Activated CD4-positive, alpha-beta T cell treated with anti-CD3 and anti-CD28 coated beads, Interleukin-2, amount 50 U/mL, for 24 hours (primary cell): Measurements from ENCODE around the gene ZNF782.
"Not testable (repeated sequence)": the region's sequence is repeated elsewhere in the genome, so short reads cannot be mapped to it uniquely, and the experiment has no call there.

ENCODE experiments used
- DNase-seq, 2 donors: peaks; one replicate each; pipeline ENCODE4 v3.0.0-alpha.2; 2020; ENCODE audit warnings: low read depth in 1 of 2, low spot score in 1 of 2

ZNF782 gene

DNA sequence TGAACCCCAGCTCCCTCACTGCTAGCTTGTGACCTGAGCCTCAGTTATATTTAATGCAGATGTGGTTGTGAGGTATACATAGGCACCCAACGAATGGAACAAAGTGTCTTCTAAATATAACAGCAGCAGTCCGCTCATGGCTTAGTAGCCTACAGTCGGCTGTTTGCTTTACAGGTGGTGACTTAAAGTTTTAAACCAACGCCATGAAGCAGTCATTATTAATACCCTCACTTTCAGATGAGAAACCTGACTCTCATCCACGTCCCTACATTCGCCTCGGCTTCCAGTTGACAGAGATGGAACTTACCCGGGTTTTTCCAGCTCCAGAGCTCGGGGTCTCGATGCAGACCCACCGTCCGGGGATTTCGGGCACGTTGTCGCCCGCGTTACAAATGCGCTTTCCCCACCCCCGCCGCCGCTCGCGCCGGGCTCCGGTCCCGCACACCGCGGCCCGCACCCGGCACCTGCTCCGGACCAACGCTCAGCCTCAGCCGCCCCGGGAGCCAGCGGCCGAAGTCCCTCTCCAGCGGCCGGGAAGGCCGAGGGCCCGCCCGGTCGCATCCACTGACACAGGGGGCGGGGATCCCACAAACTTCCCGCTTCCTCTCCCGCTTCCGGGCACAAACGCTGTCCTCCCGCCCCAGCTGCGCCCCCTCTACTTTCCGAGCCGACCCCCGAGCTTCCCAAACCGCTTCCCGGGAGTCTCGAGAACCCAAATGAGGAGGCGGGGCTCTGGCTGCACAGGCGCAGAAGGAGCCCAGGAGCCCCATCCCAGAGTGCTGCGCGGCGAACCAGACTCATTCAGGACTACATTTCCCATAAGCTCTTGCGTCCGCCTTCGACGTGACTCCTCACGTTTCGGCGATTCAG, at the start of gene ZNF782:
Gene ZNF782, minus strand, starts transcription at position 734 of the 870 bp plus-strand sequence. CDS start 2,553 bp downstream, outside the sequence.
- DNase-seq = peak; percentile 66 to 82

GRCh38 chr9:96900010-96900409, 45.7 kb upstream of the ZNF782 start:
- not testable (repeated sequence) for DNase-seq

DNA sequence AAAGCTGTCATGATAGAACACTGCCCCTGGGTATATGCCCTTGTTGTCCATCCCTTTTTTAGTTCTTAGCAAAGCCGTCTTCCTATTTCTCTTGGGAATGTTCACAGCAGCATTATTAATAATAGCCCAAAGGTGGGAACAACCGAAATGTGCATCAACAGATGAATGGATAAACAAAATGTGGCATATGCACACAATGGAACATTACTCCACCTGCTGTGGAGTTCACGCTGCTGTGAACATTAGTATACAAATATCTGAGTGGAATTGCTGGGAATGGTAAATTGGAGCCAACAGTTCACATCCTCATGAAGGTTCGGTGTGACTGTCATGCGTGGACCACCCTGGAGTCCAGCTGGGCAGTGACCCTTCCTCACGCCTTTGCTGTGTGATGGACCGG, 37.8 kb upstream of the ZNF782 start:
- no peak for DNase-seq

GRCh38 chr9:96888591-96888990, 34.3 kb upstream of the ZNF782 start:
- DNase-seq = no peak

- DNase-seq = no peak
Measured at GRCh38 chr9:96885424-96885823, 31.1 kb upstream of the ZNF782 start.

GRCh38 chr9:96884443-96884842, 30.1 kb upstream of the ZNF782 start:
- DNase-seq = no peak

DNA sequence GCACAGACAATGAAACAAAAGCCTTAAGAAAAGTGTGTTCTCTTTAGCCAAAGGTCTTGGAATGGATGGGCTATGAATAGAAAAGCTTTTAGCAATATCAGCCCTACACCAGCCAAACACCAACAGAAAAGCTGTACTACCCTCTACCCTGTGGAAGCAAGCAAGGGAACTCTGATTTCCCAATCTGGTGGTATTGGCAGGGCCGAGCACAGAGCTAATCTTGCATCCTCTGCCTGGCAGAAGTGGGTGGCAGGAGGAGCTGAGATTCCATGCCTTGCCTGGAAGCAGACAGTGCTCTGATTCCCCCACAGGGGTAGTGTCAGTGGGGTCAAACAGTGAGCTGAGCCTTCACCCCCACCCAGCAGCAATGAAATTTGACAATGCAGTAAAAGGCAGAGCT, 29.6 kb upstream of the ZNF782 start:
- DNase-seq = no peak

DNA sequence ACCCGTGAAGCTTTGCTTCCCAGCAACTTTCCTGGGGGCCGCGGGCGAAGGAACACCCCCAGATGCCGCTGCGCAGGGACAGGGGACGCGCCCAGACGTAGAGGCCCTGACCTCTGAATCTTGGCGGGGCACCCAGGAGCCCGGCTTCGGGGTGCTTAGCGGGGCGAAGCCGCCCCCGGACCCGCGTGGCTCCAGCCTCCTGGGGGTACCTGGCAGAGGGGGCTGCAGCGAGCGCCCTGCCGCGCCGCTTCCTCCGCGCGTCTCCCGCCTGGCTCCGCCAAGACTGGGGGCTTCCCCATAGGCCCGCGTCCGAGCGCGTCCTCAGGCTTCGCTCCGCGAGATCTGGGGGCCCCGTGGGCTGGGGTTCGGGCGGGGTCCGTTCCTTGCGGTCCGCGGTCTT, 23.0 kb upstream of the ZNF782 start:
- no peak for DNase-seq

DNA sequence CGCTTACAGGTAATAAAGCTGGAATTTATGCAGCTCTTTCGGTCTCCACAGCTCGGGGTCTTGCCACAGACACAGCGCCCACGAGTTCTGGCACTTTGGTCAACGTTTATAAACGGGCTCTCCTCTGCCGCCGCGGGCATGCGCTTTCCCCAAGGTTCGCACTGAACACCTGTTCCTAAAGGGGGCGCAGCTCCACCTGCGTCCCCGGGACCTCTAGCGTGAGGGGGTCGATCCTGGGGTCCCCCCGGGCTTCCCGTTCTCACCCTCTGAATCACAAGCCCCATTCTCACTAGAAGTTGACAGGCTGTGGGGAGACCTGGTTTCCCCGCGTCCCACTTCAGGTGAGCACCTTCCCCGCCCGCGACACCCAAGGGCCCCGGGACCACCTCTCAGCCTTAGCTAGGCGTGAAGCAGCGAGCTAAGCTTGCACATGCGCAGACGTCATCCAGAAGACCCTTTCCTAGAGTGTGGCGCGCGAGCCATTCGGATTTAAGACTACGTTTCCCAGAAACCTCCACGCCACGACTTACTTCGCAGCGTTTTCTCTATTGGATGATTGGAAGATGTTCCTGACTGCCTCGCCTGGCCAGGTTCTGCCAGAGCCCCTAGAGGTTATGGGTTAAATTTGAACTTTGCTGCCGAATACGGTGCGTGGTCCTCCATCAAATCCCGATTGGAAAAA, 21.3 kb upstream of the ZNF782 start:
- peak in 1 of 2 donors; percentile 25 for DNase-seq

- DNase-seq = peak in 1 of 2 donors; percentile 27
Measured at GRCh38 chr9:96874947-96875460, 20.7 kb upstream of the ZNF782 start.

GRCh38 chr9:96874201-96874785, 20.0 kb upstream of the ZNF782 start:
- DNase-seq = no peak

GRCh38 chr9:96871176-96871575, 16.9 kb upstream of the ZNF782 start:
- DNase-seq = no peak

- DNase-seq = no peak
Measured at GRCh38 chr9:96868709-96869108, 14.4 kb upstream of the ZNF782 start.

GRCh38 chr9:96867079-96867804, 12.9 kb upstream of the ZNF782 start:
- no peak for DNase-seq

- not testable (repeated sequence) for DNase-seq
Measured at GRCh38 chr9:96865240-96865639, 10.9 kb upstream of the ZNF782 start.

DNA sequence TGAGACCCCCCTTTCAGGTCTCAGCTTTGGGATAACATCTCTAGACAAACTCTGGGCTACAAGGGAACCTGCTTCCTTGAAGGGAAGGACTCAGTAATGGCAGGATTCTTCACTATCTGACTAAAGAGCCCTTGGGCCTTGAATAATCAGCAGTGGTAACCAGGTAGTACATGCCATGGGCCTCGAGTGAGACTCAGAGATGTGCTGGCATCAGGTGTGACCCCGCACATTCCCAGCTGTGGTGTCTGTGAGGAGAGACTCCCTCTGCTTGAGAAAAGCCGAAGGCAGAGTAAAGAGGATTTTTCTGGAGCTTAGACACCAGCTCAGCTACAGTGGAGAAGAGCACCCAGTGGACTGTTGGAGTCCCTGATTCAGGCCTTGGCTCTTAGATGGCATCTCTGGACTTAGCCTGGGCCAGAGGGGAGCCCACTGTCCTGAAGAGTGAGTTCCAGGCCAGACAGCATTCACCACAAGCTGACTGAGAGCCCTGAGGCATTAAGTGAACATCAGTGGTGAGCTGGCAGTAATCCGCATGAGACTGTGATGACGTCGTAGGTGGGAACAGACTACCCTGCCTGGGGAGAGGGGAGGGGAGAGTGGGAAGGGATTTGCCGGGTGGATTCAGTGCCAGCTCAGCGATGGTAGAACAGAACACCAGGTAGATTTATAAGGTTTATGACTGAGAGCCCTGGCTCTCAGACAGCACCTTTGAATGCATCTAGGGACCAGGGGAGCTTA, 5.3 kb upstream of the ZNF782 start:
- DNase-seq = no peak

- DNase-seq = no peak
Measured at GRCh38 chr9:96858670-96859069, 4.4 kb upstream of the ZNF782 start.

DNA sequence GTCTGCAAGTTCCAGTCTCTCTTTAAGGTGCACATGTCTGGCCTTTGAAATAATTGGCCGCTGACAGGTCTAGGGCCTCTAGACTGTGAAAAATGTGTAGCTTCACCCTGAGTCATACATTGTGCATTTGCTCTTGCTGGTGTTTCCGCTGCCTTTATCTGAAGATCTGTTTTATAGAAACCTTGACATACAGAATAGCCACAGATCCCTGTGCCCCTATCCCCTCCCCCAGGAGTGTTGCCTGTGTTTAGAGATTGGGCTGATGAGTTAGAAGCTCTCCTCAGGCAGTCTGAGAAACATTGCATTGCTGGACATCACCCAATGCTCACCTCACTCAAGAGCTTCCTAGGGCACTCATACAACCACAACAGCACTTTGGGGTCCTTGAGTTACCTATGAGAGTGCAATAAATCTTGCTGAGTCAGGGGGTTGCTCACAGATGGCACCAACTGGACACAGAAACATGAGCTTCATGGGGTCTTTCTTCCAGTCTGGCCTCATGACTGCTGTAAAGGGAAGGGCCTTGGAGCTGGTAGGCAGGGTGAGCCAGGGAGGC, 3.8 kb upstream of the ZNF782 start:
- DNase-seq = no peak

GRCh38 chr9:96856363-96857286, 2.3 kb upstream of the ZNF782 start:
- peak; percentile 47 to 65 for DNase-seq
